ENCODE measurements around the gene PC.

- TF ChIP-seq POLR2A (IDR thresholded peaks at IDR 0.05): no peak
- TF ChIP-seq, protein P1, sequence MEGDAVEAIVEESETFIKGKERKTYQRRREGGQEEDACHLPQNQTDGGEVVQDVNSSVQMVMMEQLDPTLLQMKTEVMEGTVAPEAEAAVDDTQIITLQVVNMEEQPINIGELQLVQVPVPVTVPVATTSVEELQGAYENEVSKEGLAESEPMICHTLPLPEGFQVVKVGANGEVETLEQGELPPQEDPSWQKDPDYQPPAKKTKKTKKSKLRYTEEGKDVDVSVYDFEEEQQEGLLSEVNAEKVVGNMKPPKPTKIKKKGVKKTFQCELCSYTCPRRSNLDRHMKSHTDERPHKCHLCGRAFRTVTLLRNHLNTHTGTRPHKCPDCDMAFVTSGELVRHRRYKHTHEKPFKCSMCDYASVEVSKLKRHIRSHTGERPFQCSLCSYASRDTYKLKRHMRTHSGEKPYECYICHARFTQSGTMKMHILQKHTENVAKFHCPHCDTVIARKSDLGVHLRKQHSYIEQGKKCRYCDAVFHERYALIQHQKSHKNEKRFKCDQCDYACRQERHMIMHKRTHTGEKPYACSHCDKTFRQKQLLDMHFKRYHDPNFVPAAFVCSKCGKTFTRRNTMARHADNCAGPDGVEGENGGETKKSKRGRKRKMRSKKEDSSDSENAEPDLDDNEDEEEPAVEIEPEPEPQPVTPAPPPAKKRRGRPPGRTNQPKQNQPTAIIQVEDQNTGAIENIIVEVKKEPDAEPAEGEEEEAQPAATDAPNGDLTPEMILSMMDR (IDR thresholded peaks at IDR 0.05): no peak
- no peak for TF ChIP-seq POLR2AphosphoS5 (IDR thresholded peaks at IDR 0.05)
- TF ChIP-seq EP300 (IDR thresholded peaks at IDR 0.05): no peak
Measured at GRCh38 chr11:66904981-66905521, 53.1 kb downstream of the PC start.
